ENCODE measurements around the gene C19orf25. TPM values are rescaled to one million over a fixed set of nuclear protein-coding genes. Genes with fewer than 3 reads are reported as not detected.

Gene C19orf25
- total and polyA plus RNA-seq, 9 of the 15 experiments (the other 6 are each of a cell fraction or from before 2014, with no cell fraction given) = 0.79 to 96.0 (median 36.1) TPM

DNA sequence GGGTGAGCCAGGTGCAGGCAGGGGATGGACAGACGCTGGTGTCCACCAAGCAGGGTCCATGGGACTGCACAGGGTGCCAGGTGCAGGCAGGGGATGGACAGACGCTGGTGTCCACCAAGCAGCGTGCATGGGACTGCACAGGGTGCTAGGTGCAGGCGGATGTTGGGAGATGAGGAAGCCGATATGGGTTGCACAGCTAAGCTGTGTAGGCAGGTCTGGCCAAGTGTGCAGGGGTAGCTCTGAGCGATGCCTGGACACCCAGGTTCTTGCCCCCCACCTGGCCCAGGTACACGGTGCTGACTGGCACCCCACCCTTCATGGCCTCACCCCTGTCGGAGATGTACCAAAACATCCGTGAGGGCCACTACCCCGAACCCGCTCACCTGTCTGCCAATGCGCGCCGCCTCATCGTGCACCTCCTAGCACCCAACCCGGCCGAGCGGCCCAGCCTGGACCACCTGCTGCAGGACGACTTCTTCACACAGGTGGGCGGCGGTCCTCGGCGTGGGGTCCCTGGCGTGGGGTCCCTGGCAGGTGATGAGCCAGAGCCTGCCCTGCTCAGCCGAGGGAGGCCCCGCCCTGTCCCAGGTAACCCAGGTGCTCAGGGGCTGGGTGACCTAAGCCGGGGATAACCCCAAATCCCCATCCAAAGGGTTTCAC lies 48.8 kb upstream of the C19orf25 start (continued):
- no peak for TF ChIP-seq TEAD2 (tag; IDR thresholded peaks at IDR 0.05)
- no peak for TF ChIP-seq GABPB2 (CRISPR knock-in tag; conservative IDR thresholded peaks at IDR 0.05)
- no peak for TF ChIP-seq MNT (conservative IDR thresholded peaks at IDR 0.05)
- TF ChIP-seq GABPB1 (CRISPR knock-in tag; IDR thresholded peaks at IDR 0.05) = no peak
- TF ChIP-seq MCM5 (IDR thresholded peaks at IDR 0.05; ENCODE audit: low read depth) = no peak

DNA sequence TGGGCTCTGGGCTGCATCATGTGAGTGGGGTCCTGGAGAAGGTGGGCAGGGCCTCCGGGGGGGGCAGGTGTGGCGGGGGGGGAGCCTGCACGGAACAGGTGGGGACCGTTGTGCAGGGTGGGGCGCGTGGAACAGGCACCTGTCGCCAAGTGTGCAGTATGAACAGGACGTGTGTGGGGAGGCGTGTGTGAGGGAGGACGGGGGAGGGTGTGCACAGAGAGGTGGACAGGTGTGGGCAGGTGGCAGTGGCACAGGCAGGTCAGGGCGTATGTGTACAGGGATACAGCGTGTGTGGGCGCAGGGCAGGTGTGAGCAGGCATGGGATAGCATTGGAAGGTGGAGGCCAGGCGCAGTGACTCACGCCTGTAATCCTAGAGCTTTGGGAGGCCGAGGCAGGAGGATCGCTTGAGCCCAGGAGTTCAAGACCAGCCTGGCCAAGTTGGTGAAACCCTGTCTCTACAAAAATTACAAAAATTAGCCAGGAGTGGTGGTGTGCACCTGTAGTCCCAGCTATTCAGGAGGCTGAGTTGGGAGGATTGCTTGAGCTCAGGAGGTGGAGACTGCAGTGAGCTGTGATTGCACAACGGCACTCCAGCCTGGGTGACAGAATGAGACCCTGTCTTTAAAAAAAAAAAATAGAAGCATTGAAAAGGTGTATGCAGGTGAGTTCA lies 48.1 kb upstream of the C19orf25 start:
- intact Hi-C loops (cut with micrococcal nuclease) = no loop called here
- FAIRE-seq (no peak), ATAC-seq (no peak), DNase-seq (ENCODE audit: extremely low read depth in 1 of 4, low spot score in 3 of 4) (no peak)
- no TSS peak for BruUV-seq (replicated peaks)
- CTCF ChIA-PET (ENCODE audit: low intra/inter-chr PET ratio) = no interaction called here
- Histone ChIP-seq H3K27ac (ENCODE audit: extremely low read depth, low read depth, low read length) (no peak overlapping the region), H3K4me2 (ENCODE audit: insufficient read depth, low read length) (no peak overlapping the region), H3K27me3 (ENCODE audit: control insufficient read depth in 2 of 2, insufficient read depth in 2 of 2, low read length in 2 of 2) (peaks cover 20 to 44% of the 10 kb centered on the region in 2 experiments; a peak in 4 of 5 replicates), H4K20me1 (replicated peaks; ENCODE audit: control insufficient read depth, insufficient read depth, low read length) (peaks cover 11% of the 10 kb centered on the region), H3K4me1 (replicated peaks in 1 of 2; ENCODE audit: control insufficient read depth in 2 of 2, insufficient read depth in 2 of 2, low read length in 2 of 2) (peaks cover 3 to 49% of the 10 kb centered on the region in 2 experiments; a peak in 3 of 5 replicates), H3K9me1 (ENCODE audit: control insufficient read depth, insufficient read depth, low read length) (no peaks in the 10 kb centered on the region), H3K4me3 (no peak overlapping the region), H3K79me2 (ENCODE audit: control insufficient read depth, insufficient read depth, low read length) (no peaks in the 10 kb centered on the region), H3K36me3 (ENCODE audit: control insufficient read depth, insufficient read depth, low read length) (no peaks in the 10 kb centered on the region), H3K9me3 (replicated peaks; ENCODE audit: control insufficient read depth, insufficient read depth, low read depth, low read length) (no peaks in the 10 kb centered on the region), H2AFZ (ENCODE audit: low read depth, low read length) (no peak overlapping the region), H3K9ac (ENCODE audit: insufficient read depth in 1 of 2, low read depth in 2 of 2, low read length in 2 of 2) (no peak overlapping the region)
- POLR2A ChIA-PET = interaction anchor here (0.7 kb wide), 1 partner anchor 64 kb away, joined by 3 read pairs; no protein-coding TSS in a partner anchor
- in situ Hi-C loops (cut with MboI) = no loop called here
- TF ChIP-seq NFRKB (IDR thresholded peaks at IDR 0.05; ENCODE audit: low read depth) (no peak), PTTG1 (tag; IDR thresholded peaks at IDR 0.05; ENCODE audit: low read depth) (no peak), CEBPB (tag; IDR thresholded peaks at IDR 0.05) (peak; percentile 88), ASH1L (IDR thresholded peaks at IDR 0.05; ENCODE audit: borderline replicate concordance, low read depth, partially characterized antibody) (no peak), CBFA2T3 (IDR thresholded peaks at IDR 0.05) (no peak)
- TF ChIP-seq, protein P1, sequence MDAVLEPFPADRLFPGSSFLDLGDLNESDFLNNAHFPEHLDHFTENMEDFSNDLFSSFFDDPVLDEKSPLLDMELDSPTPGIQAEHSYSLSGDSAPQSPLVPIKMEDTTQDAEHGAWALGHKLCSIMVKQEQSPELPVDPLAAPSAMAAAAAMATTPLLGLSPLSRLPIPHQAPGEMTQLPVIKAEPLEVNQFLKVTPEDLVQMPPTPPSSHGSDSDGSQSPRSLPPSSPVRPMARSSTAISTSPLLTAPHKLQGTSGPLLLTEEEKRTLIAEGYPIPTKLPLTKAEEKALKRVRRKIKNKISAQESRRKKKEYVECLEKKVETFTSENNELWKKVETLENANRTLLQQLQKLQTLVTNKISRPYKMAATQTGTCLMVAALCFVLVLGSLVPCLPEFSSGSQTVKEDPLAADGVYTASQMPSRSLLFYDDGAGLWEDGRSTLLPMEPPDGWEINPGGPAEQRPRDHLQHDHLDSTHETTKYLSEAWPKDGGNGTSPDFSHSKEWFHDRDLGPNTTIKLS (IDR thresholded peaks at IDR 0.05; ENCODE audit: borderline replicate concordance, low read depth) = no peak
- 19% methylated on average over 11 of the region's 18 CpGs for WGBS (ENCODE audit: insufficient coverage, low coverage, missing lambda C conversion rate)

Measured in K562 (cell line).